Measurements from ENCODE around the gene GSC.
"Not testable (repeated sequence)": the region's sequence is repeated elsewhere in the genome, so short reads cannot be mapped to it uniquely, and the experiment has no call there.

The GSC gene

GRCh38 chr14:94746131-94746530 is 23.8 kb downstream of the GSC start:
- Mint-ChIP-seq H3K4me3 (no peak overlapping the region), H3K4me1 (peaks cover 0 to 4% of the 10 kb centered on the region in 2 donors), H3K36me3 (no peaks in the 10 kb centered on the region), H3K9me3 (no peaks in the 10 kb centered on the region), H3K27ac (no peak overlapping the region), H3K27me3 (peaks cover 12 to 13% of the 10 kb centered on the region in 2 donors)
- ATAC-seq (replicated peaks): no peak
- DNase-seq: no peak

- DNase-seq: no peak
- Mint-ChIP-seq H3K27ac (no peak overlapping the region), H3K4me1 (no peaks in the 10 kb centered on the region), H3K9me3 (no peaks in the 10 kb centered on the region), H3K27me3 (peaks cover 18 to 25% of the 10 kb centered on the region in 2 donors), H3K4me3 (no peak overlapping the region), H3K36me3 (no peaks in the 10 kb centered on the region)
- ATAC-seq (replicated peaks): no peak
Measured at GRCh38 chr14:94738751-94739150, 31.2 kb downstream of the GSC start.

- no peak for ATAC-seq (replicated peaks)
- no peak for DNase-seq
- no peak overlapping the region for H3K4me3 Mint-ChIP-seq
- peaks cover 13 to 27% of the 10 kb centered on the region in 2 donors for H3K27me3 Mint-ChIP-seq
- H3K9me3 Mint-ChIP-seq: no peaks in the 10 kb centered on the region
- H3K4me1 Mint-ChIP-seq: no peaks in the 10 kb centered on the region
- H3K27ac Mint-ChIP-seq: no peak overlapping the region
- no peaks in the 10 kb centered on the region for H3K36me3 Mint-ChIP-seq
Measured at GRCh38 chr14:94738097-94738496, 31.8 kb downstream of the GSC start.

- no peaks in the 10 kb centered on the region for H3K4me1 Mint-ChIP-seq
- ATAC-seq (replicated peaks) (no peak), DNase-seq (no peak)
- no peaks in the 10 kb centered on the region for H3K36me3 Mint-ChIP-seq
- H3K4me3 Mint-ChIP-seq: no peak overlapping the region
- peaks cover 0 to 3% of the 10 kb centered on the region in 2 donors for H3K9me3 Mint-ChIP-seq
- peaks cover 16 to 24% of the 10 kb centered on the region in 2 donors for H3K27me3 Mint-ChIP-seq
- no peak overlapping the region for H3K27ac Mint-ChIP-seq
Measured at GRCh38 chr14:94728950-94729349, 41.0 kb downstream of the GSC start.

GRCh38 chr14:94728440-94728839 is 41.5 kb downstream of the GSC start:
- not testable (repeated sequence) for H3K27ac Mint-ChIP-seq; ATAC-seq (replicated peaks); H3K4me1 Mint-ChIP-seq; H3K36me3 Mint-ChIP-seq; DNase-seq; H3K4me3 Mint-ChIP-seq; H3K9me3 Mint-ChIP-seq
- H3K27me3 Mint-ChIP-seq: peaks cover 16 to 23% of the 10 kb centered on the region in 2 donors

GRCh38 chr14:94726649-94727048 is 43.3 kb downstream of the GSC start:
- not testable (repeated sequence) for ATAC-seq (replicated peaks); H3K9me3 Mint-ChIP-seq; DNase-seq; H3K36me3 Mint-ChIP-seq; H3K4me1 Mint-ChIP-seq; H3K27ac Mint-ChIP-seq; H3K4me3 Mint-ChIP-seq
- H3K27me3 Mint-ChIP-seq: peaks cover 16 to 23% of the 10 kb centered on the region in 2 donors

- DNase-seq (no peak), ATAC-seq (replicated peaks) (no peak)
- H3K36me3 Mint-ChIP-seq: no peaks in the 10 kb centered on the region
- H3K27ac Mint-ChIP-seq: no peak overlapping the region
- H3K27me3 Mint-ChIP-seq: peaks cover 16 to 23% of the 10 kb centered on the region in 2 donors
- no peak overlapping the region for H3K4me3 Mint-ChIP-seq
- H3K4me1 Mint-ChIP-seq: no peaks in the 10 kb centered on the region
- no peaks in the 10 kb centered on the region for H3K9me3 Mint-ChIP-seq
Measured at GRCh38 chr14:94724993-94725392, 44.9 kb downstream of the GSC start.

- Mint-ChIP-seq H3K27ac (no peak overlapping the region), H3K4me1 (no peaks in the 10 kb centered on the region), H3K27me3 (peaks cover 13 to 21% of the 10 kb centered on the region in 2 donors), H3K4me3 (no peak overlapping the region), H3K9me3 (no peaks in the 10 kb centered on the region), H3K36me3 (no peaks in the 10 kb centered on the region)
- DNase-seq (no peak), ATAC-seq (replicated peaks) (no peak)
Measured at GRCh38 chr14:94722397-94722796, 47.5 kb downstream of the GSC start.

Data from stimulated activated naive B cell treated with anti-CD40 and anti-IgM and Interleukin-4, amounts not matched to agents 10 μg/mL and 1 μg/mL and 100 μg/mL, for 72 hours (primary cell).